Endothelial cell of umbilical vein (primary cell): Measurements from ENCODE around the gene COA5. TPM values are rescaled to one million over a fixed set of nuclear protein-coding genes. Genes with fewer than 3 reads are reported as not detected.

ENCODE experiments used
- BruUV-seq: library from RNA; stranded (reverse); fragments of 400-500 nt; replicated peaks from 2 replicates; lab custom pipeline; 2021; lab: Mats Ljungman, UMichigan
- CTCF ChIA-PET: fragments of 300-600, 350-600 bp; sonication (Branson Sonifier 250); formaldehyde crosslinking; loops from one replicate; lab custom pipeline; 2021; ENCODE audit warnings: antibody characterized with exemption, inconsistent platforms; lab: Charles Lee
- POLR2A ChIA-PET: fragments of 300-600, 350-600 bp; sonication (Branson Sonifier 250); formaldehyde crosslinking; loops from one replicate; lab custom pipeline; 2021; ENCODE audit warnings: antibody characterized with exemption, inconsistent platforms; lab: Charles Lee
- DNase-seq: peaks from one replicate; pipeline ENCODE4 v3.0.0-alpha.2; 2011; ENCODE audit warnings: low read depth, low spot score
- FAIRE-seq: peaks from 2 replicates; lab custom pipeline; 2011; peaks lifted over from hg19 to GRCh38; lab: Jason Lieb, UNC
- H2AFZ ChIP-seq: 2 replicates; pipeline ENCODE4 v1.6.0; 2012; ENCODE audit warnings: low read depth, low read length, control low read depth, inconsistent platforms
- H3K27ac ChIP-seq: 2 replicates; pipeline ENCODE4 v1.5.1; 2011; ENCODE audit warnings: low read depth, mild to moderate bottlenecking, control low read depth, low read length, moderate library complexity; ENCODE audit not compliant: insufficient read depth
- H3K27me3 ChIP-seq, 2 experiments: 2 replicates each; pipeline versions ENCODE4 v1.6.0 to v1.6.1; 2011; ENCODE audit warnings: low read length in 2 of 2, mixed read lengths in 1 of 2; ENCODE audit not compliant: control insufficient read depth in 2 of 2, insufficient read depth in 2 of 2
- H3K36me3 ChIP-seq, 2 experiments: 2 replicates in 1 of 2; 3 replicates in 1 of 2; pipeline ENCODE4 v1.5.1; 2011; ENCODE audit warnings: low read length in 2 of 2, mild to moderate bottlenecking in 1 of 2, moderate library complexity in 1 of 2; ENCODE audit not compliant: control insufficient read depth in 2 of 2, insufficient read depth in 2 of 2; ENCODE audit errors: extremely low read depth in 1 of 2
- H3K4me1 ChIP-seq: 3 replicates; pipeline ENCODE4 v1.5.1; 2011; ENCODE audit warnings: mild to moderate bottlenecking, low read length; ENCODE audit not compliant: control insufficient read depth, insufficient read depth; ENCODE audit errors: extremely low read depth
- H3K4me2 ChIP-seq: 2 replicates; pipeline ENCODE4 v1.6.1; 2011; ENCODE audit warnings: low read length, control low read depth, mixed read lengths; ENCODE audit not compliant: insufficient read depth
- H3K4me3 ChIP-seq, 3 experiments: fragments of 200-600 bp in 1 of 3; sonication (generic), shearing (Covaris generic) in 1 of 3; replicated peaks in 1 of 3; 2 replicates each; pipeline ENCODE4 v1.5.1; 2011 to 2016; ENCODE audit warnings: control low read depth in 3 of 3, low read length in 3 of 3, mild to moderate bottlenecking in 2 of 3, inconsistent platforms in 1 of 3, low read depth in 1 of 3, moderate library complexity in 1 of 3; ENCODE audit not compliant: insufficient read depth in 1 of 3
- H3K79me2 ChIP-seq: 2 replicates; pipeline ENCODE4 v1.6.0; 2012; ENCODE audit warnings: low read length, inconsistent platforms; ENCODE audit not compliant: control insufficient read depth, insufficient read depth
- H3K9ac ChIP-seq: replicated peaks from 2 replicates; pipeline ENCODE3; 2011; ENCODE audit warnings: low read length, control low read depth; ENCODE audit not compliant: insufficient read depth; ENCODE audit errors: extremely low read depth
- H3K9me1 ChIP-seq: replicated peaks from 3 replicates; pipeline ENCODE4 v1.6.0; 2011; ENCODE audit warnings: mild to moderate bottlenecking, low read length; ENCODE audit not compliant: control insufficient read depth, insufficient read depth; ENCODE audit errors: extremely low read depth
- H3K9me3 ChIP-seq: replicated peaks from 2 replicates; pipeline ENCODE4 v1.5.1; 2012; ENCODE audit warnings: low read length, inconsistent platforms; ENCODE audit not compliant: control insufficient read depth, insufficient read depth
- H4K20me1 ChIP-seq: replicated peaks from 2 replicates; pipeline ENCODE3; 2011; ENCODE audit warnings: mild to moderate bottlenecking, low read length; ENCODE audit not compliant: control insufficient read depth, insufficient read depth; ENCODE audit errors: extremely low read depth
- CTCF ChIP-seq, 2 donors: IDR thresholded peaks; 1 replicate in 1 of 2; 2 replicates in 1 of 2; pipeline ENCODE4 v1.5.1; 2011; ENCODE audit warnings: low read length in 2 of 2, mild to moderate bottlenecking in 2 of 2, moderate library complexity in 2 of 2, control low read depth in 1 of 2, inconsistent platforms in 1 of 2, low read depth in 1 of 2; ENCODE audit not compliant: insufficient read depth in 1 of 2; ENCODE audit errors: extremely low read depth in 1 of 2
- EZH2 ChIP-seq: IDR thresholded peaks from 2 replicates; pipeline ENCODE4 v1.6.1; 2012; ENCODE audit warnings: borderline replicate concordance, low read depth, mild to moderate bottlenecking, moderate library complexity, low read length, inconsistent platforms; ENCODE audit not compliant: severe bottlenecking
- FOS ChIP-seq: IDR thresholded peaks from 2 replicates; pipeline ENCODE4 v1.6.1; 2011; ENCODE audit warnings: mild to moderate bottlenecking, low read length, moderate library complexity, borderline replicate concordance; ENCODE audit not compliant: insufficient read depth
- GATA2 ChIP-seq: IDR thresholded peaks from 2 replicates; pipeline ENCODE4 v1.7.0; 2011; ENCODE audit warnings: low read depth, mild to moderate bottlenecking, moderate library complexity, mixed read lengths, low read length; ENCODE audit not compliant: insufficient read length, insufficient read depth
- JUN ChIP-seq: IDR thresholded peaks from 2 replicates; pipeline ENCODE4 v1.6.1; 2011; ENCODE audit warnings: borderline replicate concordance, low read depth; ENCODE audit not compliant: insufficient read length, insufficient read depth
- MYC ChIP-seq: IDR thresholded peaks from one replicate; pipeline ENCODE4 v1.6.1; 2011; ENCODE audit warnings: mild to moderate bottlenecking, low read depth, low read length
- POLR2A ChIP-seq: IDR thresholded peaks from 2 replicates; pipeline ENCODE4 v1.6.1; 2012; ENCODE audit warnings: low read depth, mild to moderate bottlenecking, control low read depth, low read length
- POLR2AphosphoS5 ChIP-seq: IDR thresholded peaks from 2 replicates; pipeline ENCODE4 v1.6.1; 2012; ENCODE audit warnings: low read depth, mild to moderate bottlenecking, control low read depth, low read length, moderate library complexity; ENCODE audit not compliant: insufficient read depth
- dilution Hi-C: fragments of 300-500 bp; cut with MboI; formaldehyde crosslinking; loops from one replicate; pipeline ENCODE4 v1.15.0; 2019; ENCODE audit warnings: low sequenced_read_pairs; ENCODE audit not compliant: extremely low pct_ligation_motif_present
- intact Hi-C: fragments of 100-400 bp; cut with micrococcal nuclease; formaldehyde crosslinking; loops from one replicate; pipeline ENCODE4 v1.10.0; 2022
- polyA plus RNA-seq, 4 experiments: library from polyadenylated mRNA; depleted of rRNA in 3 of 4; stranded (reverse) in 3 of 4; unstranded in 1 of 4; fragments of >200 nt; gene quantifications; 2 replicates each; pipeline versions ENCODE4 v1.2.1 to v1.2.3, GENCODE V29; 2011 to 2012; ENCODE audit warnings: missing spikeins in 1 of 4
- total RNA-seq: library from RNA; stranded (reverse); gene quantifications from 2 replicates; pipeline ENCODE4 v1.2.3, GENCODE V29; 2021
- TF ChIP-seq, protein P1 (sequence below): IDR thresholded peaks from 2 replicates; pipeline ENCODE4 v1.6.1; 2011; ENCODE audit not compliant: insufficient read depth, insufficient read length

COA5 gene
- total and polyA plus RNA-seq, 2 donors (not counting 3 experiments of a cell fraction or from before 2014, with no cell fraction given) = 16.5 to 17.7 TPM

GRCh38 chr2:98564541-98565132, 43.7 kb downstream of the COA5 start:
- no peak overlapping the region for H2AFZ ChIP-seq
- H3K27me3 ChIP-seq = no peaks in the 10 kb centered on the region
- no TSS peak for BruUV-seq
- no peaks in the 10 kb centered on the region for H3K9me3 ChIP-seq
- dilution Hi-C loops (no loop called here), intact Hi-C loops (no loop called here)
- no peak overlapping the region for H3K9ac ChIP-seq
- no peaks in the 10 kb centered on the region for H3K79me2 ChIP-seq
- ChIA-PET CTCF (interaction anchor here (0.9 kb wide), 1 partner anchor 50 kb away, joined by 4 read pairs; no protein-coding TSS in a partner anchor), POLR2A (no interaction called here)
- TF ChIP-seq, protein P1, sequence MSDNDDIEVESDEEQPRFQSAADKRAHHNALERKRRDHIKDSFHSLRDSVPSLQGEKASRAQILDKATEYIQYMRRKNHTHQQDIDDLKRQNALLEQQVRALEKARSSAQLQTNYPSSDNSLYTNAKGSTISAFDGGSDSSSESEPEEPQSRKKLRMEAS = no peak
- TF ChIP-seq MYC = no peak
- no peak for TF ChIP-seq JUN
- no peak for TF ChIP-seq EZH2
- no peak for TF ChIP-seq POLR2AphosphoS5
- TF ChIP-seq GATA2 = no peak
- no peak for TF ChIP-seq POLR2A
- no peak for TF ChIP-seq FOS
- TF ChIP-seq CTCF (IDR thresholded peaks at IDR 0.05; ENCODE audit: extremely low read depth in 1 of 2, insufficient read depth in 1 of 2, low read depth in 1 of 2, low read length in 2 of 2) = no peak
- no peaks in the 10 kb centered on the region for H4K20me1 ChIP-seq
- H3K4me1 ChIP-seq = no peaks in the 10 kb centered on the region
- no peaks in the 10 kb centered on the region for H3K9me1 ChIP-seq
- FAIRE-seq (no peak), DNase-seq (no peak)
- peaks cover 4 to 24% of the 10 kb centered on the region in 2 experiments for H3K36me3 ChIP-seq
- no peak overlapping the region for H3K27ac ChIP-seq
- H3K4me2 ChIP-seq = no peak overlapping the region
- no peak overlapping the region for H3K4me3 ChIP-seq
